B cell (primary cell): ENCODE results near the gene NT5C.

Experiments
- CTCF ChIP-seq: fragments of 200-600 bp; IDR thresholded peaks from one replicate; pipeline ENCODE4 v1.8.0; 2022; ENCODE audit warnings: antibody characterized with exemption, mild to moderate bottlenecking
- EZH2 ChIP-seq: IDR thresholded peaks from 2 replicates; pipeline ENCODE4 v1.6.1; 2012; ENCODE audit warnings: borderline replicate concordance, low read depth, mild to moderate bottlenecking, moderate library complexity, low read length; ENCODE audit not compliant: insufficient read depth, poor library complexity, severe bottlenecking

- no peak for TF ChIP-seq CTCF
- TF ChIP-seq EZH2, result no peak
These were observed 23.3 kb downstream of the NT5C start for GRCh38 chr17:75108193-75108592.
